IMR-90 (cell line): ENCODE results near the gene TTC7B.

Experiments
- CEBPB ChIP-seq: IDR thresholded peaks from 2 replicates; pipeline ENCODE4 v1.6.1; 2012; ENCODE audit warnings: low read depth, low read length, improper control_type of control experiment
- CHD1 ChIP-seq: IDR thresholded peaks from 2 replicates; pipeline ENCODE4 v1.6.1; 2012; ENCODE audit warnings: low read depth, low read length, improper control_type of control experiment
- NFE2L2 ChIP-seq: fragments of 150-350 bp; IDR thresholded peaks from 2 replicates; pipeline ENCODE4 v1.6.1; 2016; ENCODE audit warnings: low read depth, mild to moderate bottlenecking, low read length
- POLR2A ChIP-seq: IDR thresholded peaks from 2 replicates; pipeline ENCODE4 v1.6.1; 2012; ENCODE audit warnings: mild to moderate bottlenecking, low read depth, low read length
- RAD21 ChIP-seq: IDR thresholded peaks from 2 replicates; pipeline ENCODE4 v1.6.1; 2012; ENCODE audit warnings: low read length, improper control_type of control experiment
- RFX5 ChIP-seq: IDR thresholded peaks from 2 replicates; pipeline ENCODE4 v1.8.0; 2012; ENCODE audit warnings: low read depth, mild to moderate bottlenecking, low read length, moderate library complexity
- TF ChIP-seq, protein P1 (sequence below): fragments of 150-350 bp; IDR thresholded peaks from 2 replicates; pipeline ENCODE4 v1.6.1; 2017; ENCODE audit warnings: mild to moderate bottlenecking, antibody characterized with exemption, low read length, low read depth
- TF ChIP-seq, protein P2 (sequence below): conservative IDR thresholded peaks from 2 replicates; pipeline ENCODE4 v1.5.1; 2012; ENCODE audit warnings: mild to moderate bottlenecking, low read depth, low read length, improper control_type of control experiment

DNA sequence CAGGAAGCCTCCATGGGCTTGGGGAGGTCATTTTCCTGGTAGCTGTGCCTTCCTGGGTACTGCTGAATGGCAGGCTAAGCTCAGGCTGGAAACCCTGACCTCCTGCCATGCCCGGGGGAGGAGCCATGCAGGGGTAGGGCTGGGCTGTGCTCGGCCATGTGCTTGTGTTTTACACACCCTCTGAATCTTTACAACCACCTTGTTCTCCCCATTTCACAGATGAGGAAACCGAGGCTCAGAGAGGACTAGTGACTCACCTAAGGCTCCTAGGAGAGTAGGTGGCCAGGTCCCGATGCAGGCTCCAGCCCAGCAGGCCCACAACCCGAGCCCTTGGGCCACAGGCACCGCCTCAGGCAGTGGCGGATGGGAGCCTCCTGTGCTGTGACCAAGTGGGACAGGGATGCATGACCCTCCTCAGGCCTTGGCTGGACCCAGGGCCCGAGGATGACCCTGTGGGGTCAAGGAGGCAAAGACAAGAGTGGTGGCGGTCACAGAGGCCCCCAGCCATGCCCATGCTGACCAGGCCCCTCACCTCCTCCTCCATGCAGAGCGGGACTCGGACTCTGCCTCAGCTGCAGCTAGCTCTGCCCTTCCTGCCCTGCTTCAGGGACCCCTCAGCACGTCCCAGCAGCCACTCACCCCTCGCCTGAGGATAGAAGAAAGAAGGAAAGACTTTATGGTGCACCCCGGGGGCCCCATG is 283.3 kb downstream of the TTC7B start:
- TF ChIP-seq POLR2A (no peak), CEBPB (no peak), CHD1 (no peak), RFX5 (no peak), RAD21 (no peak), NFE2L2 (no peak)
- TF ChIP-seq, protein P1, sequence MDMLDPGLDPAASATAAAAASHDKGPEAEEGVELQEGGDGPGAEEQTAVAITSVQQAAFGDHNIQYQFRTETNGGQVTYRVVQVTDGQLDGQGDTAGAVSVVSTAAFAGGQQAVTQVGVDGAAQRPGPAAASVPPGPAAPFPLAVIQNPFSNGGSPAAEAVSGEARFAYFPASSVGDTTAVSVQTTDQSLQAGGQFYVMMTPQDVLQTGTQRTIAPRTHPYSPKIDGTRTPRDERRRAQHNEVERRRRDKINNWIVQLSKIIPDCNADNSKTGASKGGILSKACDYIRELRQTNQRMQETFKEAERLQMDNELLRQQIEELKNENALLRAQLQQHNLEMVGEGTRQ: no peak
- TF ChIP-seq, protein P2, sequence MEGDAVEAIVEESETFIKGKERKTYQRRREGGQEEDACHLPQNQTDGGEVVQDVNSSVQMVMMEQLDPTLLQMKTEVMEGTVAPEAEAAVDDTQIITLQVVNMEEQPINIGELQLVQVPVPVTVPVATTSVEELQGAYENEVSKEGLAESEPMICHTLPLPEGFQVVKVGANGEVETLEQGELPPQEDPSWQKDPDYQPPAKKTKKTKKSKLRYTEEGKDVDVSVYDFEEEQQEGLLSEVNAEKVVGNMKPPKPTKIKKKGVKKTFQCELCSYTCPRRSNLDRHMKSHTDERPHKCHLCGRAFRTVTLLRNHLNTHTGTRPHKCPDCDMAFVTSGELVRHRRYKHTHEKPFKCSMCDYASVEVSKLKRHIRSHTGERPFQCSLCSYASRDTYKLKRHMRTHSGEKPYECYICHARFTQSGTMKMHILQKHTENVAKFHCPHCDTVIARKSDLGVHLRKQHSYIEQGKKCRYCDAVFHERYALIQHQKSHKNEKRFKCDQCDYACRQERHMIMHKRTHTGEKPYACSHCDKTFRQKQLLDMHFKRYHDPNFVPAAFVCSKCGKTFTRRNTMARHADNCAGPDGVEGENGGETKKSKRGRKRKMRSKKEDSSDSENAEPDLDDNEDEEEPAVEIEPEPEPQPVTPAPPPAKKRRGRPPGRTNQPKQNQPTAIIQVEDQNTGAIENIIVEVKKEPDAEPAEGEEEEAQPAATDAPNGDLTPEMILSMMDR: no peak
